WERI-Rb-1 (cell line): ENCODE measurements around the gene SYNDIG1.

ENCODE experiments used
- DNase-seq: peaks from one replicate; pipeline ENCODE4 v3.0.0-alpha.2; 2020
- H3K27ac ChIP-seq: fragments of 250-450 bp; sonication (Bioruptor Pico); 2 replicates; pipeline ENCODE4 v1.5.1; 2020; ENCODE audit warnings: mild to moderate bottlenecking, moderate library complexity
- H3K27me3 ChIP-seq: fragments of 250-450 bp; sonication (Bioruptor Pico); 2 replicates; pipeline ENCODE4 v1.5.1; 2021; ENCODE audit warnings: mild to moderate bottlenecking, low read depth, moderate library complexity; ENCODE audit not compliant: insufficient read depth, severe bottlenecking
- H3K36me3 ChIP-seq: fragments of 250-450 bp; sonication (Bioruptor Pico); 2 replicates; pipeline ENCODE4 v1.5.1; 2020; ENCODE audit warnings: mild to moderate bottlenecking, moderate library complexity
- H3K4me3 ChIP-seq: 2 replicates; pipeline ENCODE4 v1.5.1; 2011; ENCODE audit warnings: low read depth, mild to moderate bottlenecking, control low read depth, low read length
- H3K9me3 ChIP-seq: fragments of 250-450 bp; sonication (Bioruptor Pico); 2 replicates; pipeline ENCODE4 v1.5.1; 2021; ENCODE audit warnings: mild to moderate bottlenecking, moderate library complexity; ENCODE audit not compliant: severe bottlenecking
- TF ChIP-seq, protein P1 (sequence below): IDR thresholded peaks from 2 replicates; pipeline ENCODE4 v1.5.1; 2011; ENCODE audit warnings: low read depth, mild to moderate bottlenecking, control low read depth, inconsistent platforms, low read length

SYNDIG1 gene

DNA sequence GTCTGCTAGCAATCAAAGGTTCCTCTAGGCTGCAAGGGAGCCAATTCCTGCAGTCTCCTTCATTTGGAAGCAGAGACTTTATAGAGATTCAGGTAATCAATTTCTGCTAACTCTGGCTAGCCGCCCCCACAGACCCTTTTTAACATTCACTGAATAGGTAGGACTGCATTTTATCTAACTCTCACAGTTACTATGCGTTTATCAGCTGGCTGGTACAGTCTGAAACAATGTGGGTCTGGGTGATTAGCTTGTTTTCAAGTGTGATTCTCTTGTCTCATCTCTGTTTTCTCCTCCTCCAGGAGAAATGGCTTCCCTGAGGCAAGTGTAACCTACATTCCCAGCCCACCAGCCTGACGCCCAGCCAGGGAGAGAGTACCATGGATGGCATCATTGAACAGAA, 73.3 kb downstream of the SYNDIG1 start:
- Histone ChIP-seq H3K27ac (no peak overlapping the region), H3K9me3 (no peaks in the 10 kb centered on the region), H3K36me3 (peaks cover 42% of the 10 kb centered on the region), H3K27me3 (no peaks in the 10 kb centered on the region), H3K4me3 (no peak overlapping the region)
- TF ChIP-seq, protein P1, sequence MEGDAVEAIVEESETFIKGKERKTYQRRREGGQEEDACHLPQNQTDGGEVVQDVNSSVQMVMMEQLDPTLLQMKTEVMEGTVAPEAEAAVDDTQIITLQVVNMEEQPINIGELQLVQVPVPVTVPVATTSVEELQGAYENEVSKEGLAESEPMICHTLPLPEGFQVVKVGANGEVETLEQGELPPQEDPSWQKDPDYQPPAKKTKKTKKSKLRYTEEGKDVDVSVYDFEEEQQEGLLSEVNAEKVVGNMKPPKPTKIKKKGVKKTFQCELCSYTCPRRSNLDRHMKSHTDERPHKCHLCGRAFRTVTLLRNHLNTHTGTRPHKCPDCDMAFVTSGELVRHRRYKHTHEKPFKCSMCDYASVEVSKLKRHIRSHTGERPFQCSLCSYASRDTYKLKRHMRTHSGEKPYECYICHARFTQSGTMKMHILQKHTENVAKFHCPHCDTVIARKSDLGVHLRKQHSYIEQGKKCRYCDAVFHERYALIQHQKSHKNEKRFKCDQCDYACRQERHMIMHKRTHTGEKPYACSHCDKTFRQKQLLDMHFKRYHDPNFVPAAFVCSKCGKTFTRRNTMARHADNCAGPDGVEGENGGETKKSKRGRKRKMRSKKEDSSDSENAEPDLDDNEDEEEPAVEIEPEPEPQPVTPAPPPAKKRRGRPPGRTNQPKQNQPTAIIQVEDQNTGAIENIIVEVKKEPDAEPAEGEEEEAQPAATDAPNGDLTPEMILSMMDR, result no peak
- DNase-seq, result no peak

DNA sequence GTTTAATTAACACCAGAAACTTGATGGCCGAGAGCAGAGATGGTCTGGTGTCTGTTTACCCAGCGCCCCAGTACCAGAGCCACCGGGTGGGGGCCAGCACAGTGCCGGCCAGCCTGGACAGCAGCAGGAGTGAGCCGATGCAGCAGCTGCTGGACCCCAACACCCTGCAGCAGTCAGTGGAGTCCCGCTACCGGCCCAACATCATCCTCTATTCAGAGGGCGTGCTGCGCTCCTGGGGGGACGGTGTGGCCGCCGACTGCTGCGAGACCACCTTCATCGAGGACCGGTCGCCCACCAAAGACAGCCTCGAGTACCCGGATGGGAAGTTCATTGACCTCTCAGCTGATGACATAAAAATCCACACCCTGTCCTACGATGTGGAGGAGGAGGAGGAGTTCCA, 73.7 kb downstream of the SYNDIG1 start:
- no peak for DNase-seq
- TF ChIP-seq, protein P1, result no peak
- H3K27me3 ChIP-seq, result no peaks in the 10 kb centered on the region
- no peak overlapping the region for H3K27ac ChIP-seq
- H3K36me3 ChIP-seq, result peaks cover 45% of the 10 kb centered on the region
- no peak overlapping the region for H3K4me3 ChIP-seq
- H3K9me3 ChIP-seq, result no peaks in the 10 kb centered on the region

DNA sequence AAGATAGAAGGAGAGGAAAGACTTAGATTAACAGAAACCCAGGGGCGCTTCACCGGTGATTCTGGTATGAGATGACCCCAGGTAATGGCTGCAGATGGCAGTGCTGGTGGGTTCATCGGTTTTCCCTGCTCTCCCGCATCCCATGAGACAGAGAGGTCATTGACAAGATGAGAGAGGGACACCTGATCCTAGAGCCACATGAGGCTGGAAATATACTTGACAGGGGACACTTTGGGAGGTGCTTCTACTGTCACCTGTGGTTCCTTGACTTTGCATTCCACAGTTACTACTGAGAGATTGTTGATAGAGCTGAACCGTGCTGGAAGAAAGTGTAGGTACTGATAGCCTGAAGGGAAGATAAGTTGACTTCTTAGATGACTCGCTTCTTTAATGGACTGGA, 74.3 kb downstream of the SYNDIG1 start:
- DNase-seq, result no peak
- Histone ChIP-seq H3K4me3 (no peak overlapping the region), H3K9me3 (no peaks in the 10 kb centered on the region), H3K36me3 (peaks cover 47% of the 10 kb centered on the region), H3K27ac (no peak overlapping the region), H3K27me3 (no peaks in the 10 kb centered on the region)
- TF ChIP-seq, protein P1, result no peak

DNA sequence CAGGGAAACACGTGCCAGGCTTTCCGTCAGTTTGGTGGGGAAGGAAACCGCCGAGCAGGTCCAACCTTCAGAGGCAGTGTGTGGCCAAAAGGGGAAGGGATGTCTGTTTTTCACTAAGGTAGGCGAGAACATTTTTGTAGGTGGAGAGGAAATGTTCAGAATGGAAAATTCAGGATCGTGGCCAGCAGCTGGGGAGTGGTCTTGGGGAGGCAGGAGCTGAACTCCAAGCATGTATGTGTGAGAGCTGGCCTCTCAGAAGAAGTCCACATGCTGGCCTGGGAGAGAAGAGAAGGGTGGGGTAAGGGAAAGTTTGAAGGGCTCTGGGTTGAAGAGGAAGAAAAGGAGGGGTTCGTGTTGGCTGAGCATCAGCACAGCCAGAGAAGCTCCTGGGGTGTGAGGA, 74.9 kb downstream of the SYNDIG1 start:
- TF ChIP-seq, protein P1, result no peak
- peaks cover 47% of the 10 kb centered on the region for H3K36me3 ChIP-seq
- H3K27ac ChIP-seq, result no peak overlapping the region
- no peaks in the 10 kb centered on the region for H3K27me3 ChIP-seq
- no peak overlapping the region for H3K4me3 ChIP-seq
- DNase-seq, result no peak
- no peaks in the 10 kb centered on the region for H3K9me3 ChIP-seq

DNA sequence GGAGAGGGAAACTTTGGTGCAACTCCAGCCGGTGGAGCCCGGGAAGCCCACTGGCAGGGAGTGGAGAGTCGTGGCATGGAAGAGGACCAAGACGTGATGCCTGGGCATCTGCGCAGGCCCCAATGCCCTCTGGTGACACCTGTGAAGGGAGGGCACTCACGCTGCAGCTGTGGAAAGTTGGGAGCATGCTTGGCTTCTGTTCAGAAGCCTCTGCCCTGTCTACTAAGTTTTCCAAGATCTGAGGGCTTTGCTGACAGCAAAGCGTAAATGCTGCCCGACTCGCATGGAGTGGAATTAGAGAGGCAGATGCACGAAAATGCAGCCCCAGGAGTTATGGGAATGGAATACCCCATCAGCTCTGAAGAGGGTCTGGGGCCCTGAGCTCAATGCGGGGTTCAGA, 75.7 kb downstream of the SYNDIG1 start:
- Histone ChIP-seq H3K36me3 (peaks cover 47% of the 10 kb centered on the region), H3K4me3 (no peak overlapping the region), H3K27ac (no peak overlapping the region), H3K27me3 (no peaks in the 10 kb centered on the region), H3K9me3 (peaks cover 3% of the 10 kb centered on the region)
- no peak for DNase-seq
- TF ChIP-seq, protein P1, result no peak

DNA sequence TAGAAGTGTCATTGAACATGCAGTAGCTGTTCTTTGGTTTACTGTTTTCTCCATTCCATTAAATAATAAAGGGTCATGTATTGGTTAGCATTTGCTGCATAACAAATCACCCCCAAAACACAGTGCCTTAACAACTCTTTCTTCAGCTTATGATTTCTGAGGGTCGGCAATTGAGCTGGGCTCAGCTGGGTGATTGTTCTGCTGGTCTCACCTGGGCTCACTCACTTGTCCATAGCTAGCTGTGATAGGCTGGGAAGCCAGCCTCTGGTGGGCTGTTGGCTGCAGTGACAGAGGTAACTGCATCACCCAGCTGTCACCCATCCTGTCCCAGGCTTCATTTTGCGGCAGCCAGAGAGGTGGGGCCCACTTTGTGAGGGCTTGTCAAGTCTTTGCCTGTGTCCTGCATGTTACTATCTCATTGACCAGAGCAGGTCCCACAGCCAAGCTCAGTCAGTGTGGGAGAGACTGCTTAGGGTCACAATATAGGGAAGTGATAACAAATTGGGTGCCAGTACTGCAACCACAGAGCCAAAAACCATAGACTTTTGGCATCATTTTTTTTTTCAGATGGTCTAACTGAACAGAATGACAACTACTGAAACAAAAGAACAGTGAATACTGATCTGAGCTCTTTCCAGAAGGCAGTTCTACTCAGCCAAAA, 76.9 kb downstream of the SYNDIG1 start:
- TF ChIP-seq, protein P1, result no peak
- H3K36me3 ChIP-seq, result peaks cover 47% of the 10 kb centered on the region

More for the DNA sequence above, 76.9 kb downstream of the SYNDIG1 start:
- H3K9me3 ChIP-seq, result peaks cover 3% of the 10 kb centered on the region
- H3K27ac ChIP-seq, result no peak overlapping the region
- H3K4me3 ChIP-seq, result no peak overlapping the region
- H3K27me3 ChIP-seq, result no peaks in the 10 kb centered on the region
- DNase-seq, result no peak
